ENCODE results near the gene KLK3.

- TF ChIP-seq, protein P1, sequence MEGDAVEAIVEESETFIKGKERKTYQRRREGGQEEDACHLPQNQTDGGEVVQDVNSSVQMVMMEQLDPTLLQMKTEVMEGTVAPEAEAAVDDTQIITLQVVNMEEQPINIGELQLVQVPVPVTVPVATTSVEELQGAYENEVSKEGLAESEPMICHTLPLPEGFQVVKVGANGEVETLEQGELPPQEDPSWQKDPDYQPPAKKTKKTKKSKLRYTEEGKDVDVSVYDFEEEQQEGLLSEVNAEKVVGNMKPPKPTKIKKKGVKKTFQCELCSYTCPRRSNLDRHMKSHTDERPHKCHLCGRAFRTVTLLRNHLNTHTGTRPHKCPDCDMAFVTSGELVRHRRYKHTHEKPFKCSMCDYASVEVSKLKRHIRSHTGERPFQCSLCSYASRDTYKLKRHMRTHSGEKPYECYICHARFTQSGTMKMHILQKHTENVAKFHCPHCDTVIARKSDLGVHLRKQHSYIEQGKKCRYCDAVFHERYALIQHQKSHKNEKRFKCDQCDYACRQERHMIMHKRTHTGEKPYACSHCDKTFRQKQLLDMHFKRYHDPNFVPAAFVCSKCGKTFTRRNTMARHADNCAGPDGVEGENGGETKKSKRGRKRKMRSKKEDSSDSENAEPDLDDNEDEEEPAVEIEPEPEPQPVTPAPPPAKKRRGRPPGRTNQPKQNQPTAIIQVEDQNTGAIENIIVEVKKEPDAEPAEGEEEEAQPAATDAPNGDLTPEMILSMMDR (IDR thresholded peaks at IDR 0.05; ENCODE audit: insufficient read depth, low read length) = no peak
- TF ChIP-seq, protein P2, sequence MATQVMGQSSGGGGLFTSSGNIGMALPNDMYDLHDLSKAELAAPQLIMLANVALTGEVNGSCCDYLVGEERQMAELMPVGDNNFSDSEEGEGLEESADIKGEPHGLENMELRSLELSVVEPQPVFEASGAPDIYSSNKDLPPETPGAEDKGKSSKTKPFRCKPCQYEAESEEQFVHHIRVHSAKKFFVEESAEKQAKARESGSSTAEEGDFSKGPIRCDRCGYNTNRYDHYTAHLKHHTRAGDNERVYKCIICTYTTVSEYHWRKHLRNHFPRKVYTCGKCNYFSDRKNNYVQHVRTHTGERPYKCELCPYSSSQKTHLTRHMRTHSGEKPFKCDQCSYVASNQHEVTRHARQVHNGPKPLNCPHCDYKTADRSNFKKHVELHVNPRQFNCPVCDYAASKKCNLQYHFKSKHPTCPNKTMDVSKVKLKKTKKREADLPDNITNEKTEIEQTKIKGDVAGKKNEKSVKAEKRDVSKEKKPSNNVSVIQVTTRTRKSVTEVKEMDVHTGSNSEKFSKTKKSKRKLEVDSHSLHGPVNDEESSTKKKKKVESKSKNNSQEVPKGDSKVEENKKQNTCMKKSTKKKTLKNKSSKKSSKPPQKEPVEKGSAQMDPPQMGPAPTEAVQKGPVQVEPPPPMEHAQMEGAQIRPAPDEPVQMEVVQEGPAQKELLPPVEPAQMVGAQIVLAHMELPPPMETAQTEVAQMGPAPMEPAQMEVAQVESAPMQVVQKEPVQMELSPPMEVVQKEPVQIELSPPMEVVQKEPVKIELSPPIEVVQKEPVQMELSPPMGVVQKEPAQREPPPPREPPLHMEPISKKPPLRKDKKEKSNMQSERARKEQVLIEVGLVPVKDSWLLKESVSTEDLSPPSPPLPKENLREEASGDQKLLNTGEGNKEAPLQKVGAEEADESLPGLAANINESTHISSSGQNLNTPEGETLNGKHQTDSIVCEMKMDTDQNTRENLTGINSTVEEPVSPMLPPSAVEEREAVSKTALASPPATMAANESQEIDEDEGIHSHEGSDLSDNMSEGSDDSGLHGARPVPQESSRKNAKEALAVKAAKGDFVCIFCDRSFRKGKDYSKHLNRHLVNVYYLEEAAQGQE (IDR thresholded peaks at IDR 0.05; ENCODE audit: insufficient replicate concordance, low read depth) = no peak
- TF ChIP-seq SPI1 (IDR thresholded peaks at IDR 0.05; ENCODE audit: borderline replicate concordance, low read depth) = no peak
Measured at GRCh38 chr19:50874211-50874610, 19.5 kb downstream of the KLK3 start.

Measured in HL-60 (cell line).